HCT116 (cell line): ENCODE data around the gene CRELD2. TPM values are rescaled to one million over a fixed set of nuclear protein-coding genes. Genes with fewer than 3 reads are reported as not detected.

ENCODE experiments used
- ATAC-seq: fragments of 200-7000 bp; cut with Tn5 transposase; 2 replicates; pipeline ENCODE4 v1.9.1; 2020; ENCODE audit warnings: mild to moderate bottlenecking, moderate library complexity
- BruUV-seq: library from RNA; stranded (reverse); fragments of 400-500 nt; replicated peaks from 2 replicates; lab custom pipeline; 2021; lab: Mats Ljungman, UMichigan
- CTCF ChIA-PET: fragments of 300-600 bp; sonication (Branson Sonifier 250); formaldehyde crosslinking; loops from one replicate; lab custom pipeline; 2021; ENCODE audit warnings: antibody characterized with exemption; lab: Charles Lee
- POLR2A ChIA-PET: fragments of 300-600, 350-600 bp; sonication (Branson Sonifier 250); formaldehyde crosslinking; loops from one replicate; lab custom pipeline; 2021; ENCODE audit warnings: antibody characterized with exemption; lab: Charles Lee
- RAD21 ChIA-PET, 2 experiments: fragments of 300-600 bp; sonication (Branson Sonifier 250); formaldehyde crosslinking; loops; one replicate each; lab custom pipeline; 2023; ENCODE audit warnings: low total read pairs in 2 of 2; ENCODE audit not compliant: uncharacterized antibody in 2 of 2, unreplicated experiment in 2 of 2, low non-redundant PET in 1 of 2; lab: Charles Lee
- DNase-seq: peaks from one replicate; pipeline ENCODE4 v3.0.0-alpha.2; 2010; ENCODE audit warnings: low read depth, low spot score
- H2AFZ ChIP-seq: fragments of 200-600 bp; shearing (Covaris generic), sonication (generic); 2 replicates; pipeline ENCODE4 v1.6.1; 2017; ENCODE audit warnings: low read depth, mixed run types, mixed read lengths, antibody characterized with exemption, low read length; ENCODE audit not compliant: poor library complexity, severe bottlenecking
- H3K27ac ChIP-seq: 2 replicates; pipeline ENCODE4 v1.5.1; 2012; ENCODE audit warnings: low read depth, low read length
- H3K27me3 ChIP-seq: fragments of 200-600 bp; sonication (generic); 2 replicates; pipeline ENCODE4 v1.6.1; 2016; ENCODE audit warnings: mixed run types, low read length, mixed read lengths; ENCODE audit not compliant: insufficient read depth
- H3K36me3 ChIP-seq, 2 experiments: fragments of 200-500 bp in 1 of 2; fragments of 200-600 bp in 1 of 2; sonication (Bioruptor generic) in 1 of 2; sonication (generic) in 1 of 2; 2 replicates each; pipeline versions ENCODE4 v1.5.1 to v1.6.1; 2014 to 2016; ENCODE audit warnings: low read length in 2 of 2, inconsistent platforms in 1 of 2, mixed read lengths in 1 of 2, mixed run types in 1 of 2; ENCODE audit not compliant: insufficient read depth in 2 of 2, control insufficient read depth in 1 of 2
- H3K4me1 ChIP-seq, 2 experiments: fragments of 200-600 bp in 1 of 2; sonication (generic) in 1 of 2; 2 replicates each; pipeline versions ENCODE4 v1.5.1 to v1.6.1; 2012 to 2017; ENCODE audit warnings: low read length in 2 of 2, inconsistent platforms in 1 of 2, mild to moderate bottlenecking in 1 of 2, mixed read lengths in 1 of 2, mixed run types in 1 of 2, moderate library complexity in 1 of 2; ENCODE audit not compliant: insufficient read depth in 2 of 2, control insufficient read depth in 1 of 2
- H3K4me2 ChIP-seq: fragments of 200-600 bp; sonication (generic); 2 replicates; pipeline ENCODE4 v1.6.1; 2017; ENCODE audit warnings: mixed run types, low read length, mixed read lengths
- H3K4me3 ChIP-seq, 2 experiments: fragments of 200-600 bp in 1 of 2; sonication (generic) in 1 of 2; replicated peaks in 1 of 2; 2 replicates each; pipeline ENCODE4 v1.5.1; 2011 to 2016; ENCODE audit warnings: low read length in 2 of 2, control low read depth in 1 of 2, low read depth in 1 of 2, mild to moderate bottlenecking in 1 of 2, mixed read lengths in 1 of 2, mixed run types in 1 of 2
- H3K79me2 ChIP-seq: fragments of 200-600 bp; sonication (generic); 2 replicates; pipeline ENCODE4 v1.6.1; 2017; ENCODE audit warnings: mild to moderate bottlenecking, mixed run types, low read length, moderate library complexity, mixed read lengths; ENCODE audit not compliant: insufficient read depth
- H3K9ac ChIP-seq: fragments of 200-600 bp; sonication (generic); 2 replicates; pipeline ENCODE4 v1.6.1; 2016; ENCODE audit warnings: low read length, mixed read lengths
- H3K9me2 ChIP-seq: fragments of 200-600 bp; sonication (generic), shearing (Covaris generic); 2 replicates; pipeline ENCODE4 v1.6.1; 2017; ENCODE audit warnings: mixed run types, mild to moderate bottlenecking, moderate library complexity; ENCODE audit not compliant: insufficient read depth
- H3K9me3 ChIP-seq, 2 experiments: fragments of 200-500 bp in 1 of 2; fragments of 200-600 bp in 1 of 2; sonication (Bioruptor generic) in 1 of 2; sonication (generic) in 1 of 2; 2 replicates each; pipeline ENCODE4 v1.6.1; 2014 to 2017; ENCODE audit warnings: low read length in 2 of 2, mixed read lengths in 2 of 2, inconsistent platforms in 1 of 2, low read depth in 1 of 2, mild to moderate bottlenecking in 1 of 2, mixed run types in 1 of 2, moderate library complexity in 1 of 2; ENCODE audit not compliant: control insufficient read depth in 1 of 2, insufficient read depth in 1 of 2
- H4K20me1 ChIP-seq: fragments of 200-600 bp; sonication (generic), shearing (Covaris generic); 2 replicates; pipeline ENCODE4 v1.6.1; 2017; ENCODE audit warnings: mixed run types, mild to moderate bottlenecking, moderate library complexity; ENCODE audit not compliant: insufficient read depth
- ATF3 ChIP-seq: IDR thresholded peaks from 2 replicates; pipeline ENCODE4 v1.6.1; 2012
- CBX3 ChIP-seq: IDR thresholded peaks from 2 replicates; pipeline ENCODE4 v1.6.1; 2012; ENCODE audit warnings: low read depth
- ELF1 ChIP-seq: IDR thresholded peaks from 2 replicates; pipeline ENCODE4 v1.6.1; 2012; ENCODE audit warnings: low read depth, borderline replicate concordance
- EZH2phosphoT487 ChIP-seq: fragments of 200-600 bp; IDR thresholded peaks from 2 replicates; pipeline ENCODE4 v1.6.1; 2018; ENCODE audit warnings: antibody characterized with exemption, borderline replicate concordance
- FOSL1 ChIP-seq: IDR thresholded peaks from 2 replicates; pipeline ENCODE4 v1.6.1; 2012; ENCODE audit warnings: low read depth
- JUND ChIP-seq: IDR thresholded peaks from 2 replicates; pipeline ENCODE4 v1.6.1; 2012
- MAX ChIP-seq: IDR thresholded peaks from 2 replicates; pipeline ENCODE4 v1.6.1; 2012
- POLR2A ChIP-seq: IDR thresholded peaks from 2 replicates; pipeline ENCODE4 v1.7.0; 2011; ENCODE audit warnings: borderline replicate concordance; ENCODE audit not compliant: insufficient read depth, insufficient read length; ENCODE audit errors: extremely low read depth
- POLR2AphosphoS5 ChIP-seq: IDR thresholded peaks from 2 replicates; pipeline ENCODE4 v1.6.1; 2011; ENCODE audit warnings: mild to moderate bottlenecking, low read depth, low read length, moderate library complexity
- RAD21 ChIP-seq: IDR thresholded peaks from 2 replicates; pipeline ENCODE4 v1.6.1; 2012; ENCODE audit warnings: low read depth, mild to moderate bottlenecking
- SIN3A ChIP-seq: IDR thresholded peaks from 2 replicates; pipeline ENCODE4 v1.6.1; 2012; ENCODE audit warnings: low read depth
- SP1 ChIP-seq: IDR thresholded peaks from 2 replicates; pipeline ENCODE4 v1.6.1; 2012; ENCODE audit warnings: low read depth
- SRF ChIP-seq: IDR thresholded peaks from 2 replicates; pipeline ENCODE4 v1.6.1; 2012; ENCODE audit warnings: low read depth
- YY1 ChIP-seq: IDR thresholded peaks from 2 replicates; pipeline ENCODE4 v1.6.1; 2011; ENCODE audit warnings: low read length, low read depth, moderate library complexity, mild to moderate bottlenecking; ENCODE audit not compliant: insufficient replicate concordance; ENCODE audit errors: extremely low read depth
- ZFX ChIP-seq: fragments of 450-650 bp; IDR thresholded peaks from 2 replicates; pipeline ENCODE4 v1.6.1; 2017
- ZNF274 ChIP-seq: fragments of 200-500 bp; sonication (Bioruptor generic); IDR thresholded peaks from 2 replicates; pipeline ENCODE4 v1.6.1; 2014; ENCODE audit warnings: mild to moderate bottlenecking, low read depth, low read length, inconsistent platforms
- intact Hi-C: fragments of 100-400 bp; cut with micrococcal nuclease; formaldehyde crosslinking; loops from 2 replicates; pipeline ENCODE4 v1.10.0; 2022
- total RNA-seq: library from RNA; stranded (reverse); gene quantifications from one replicate; pipeline ENCODE4 v1.2.1, GENCODE V29; 2021; ENCODE audit not compliant: unreplicated experiment
- TF ChIP-seq, protein P1 (sequence below): IDR thresholded peaks from 2 replicates; pipeline ENCODE4 v1.6.1; 2011; ENCODE audit warnings: mild to moderate bottlenecking, low read length, moderate library complexity; ENCODE audit not compliant: insufficient replicate concordance; ENCODE audit errors: extremely low read depth

The CRELD2 gene
- total RNA-seq, 1 experiment from 2014 or later: 45.8 TPM

DNA sequence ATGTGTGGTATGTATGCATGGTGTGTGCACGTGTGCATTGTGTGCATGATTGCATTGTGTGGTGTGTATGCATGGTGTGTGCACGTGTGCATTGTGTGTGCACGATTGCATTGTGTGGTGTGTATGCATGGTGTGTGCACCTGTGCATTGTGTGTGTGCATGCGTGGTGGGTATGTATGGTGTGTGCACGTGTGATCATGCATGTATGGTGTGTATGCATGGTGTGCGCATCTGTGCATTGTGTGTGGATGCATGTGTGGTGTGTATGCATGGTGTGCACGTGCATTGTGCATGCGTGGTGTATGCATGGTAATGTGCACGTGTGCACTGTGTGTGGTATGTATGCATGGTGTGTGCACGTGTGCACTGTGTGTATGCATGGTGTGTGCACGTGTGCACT, 17.0 kb upstream of the CRELD2 start:
- Histone ChIP-seq H3K4me1 (no peaks in the 10 kb centered on the region), H3K27me3 (no peaks in the 10 kb centered on the region), H3K9me3 (no peaks in the 10 kb centered on the region), H3K27ac (no peak overlapping the region), H2AFZ (no peak overlapping the region), H3K9ac (no peak overlapping the region), H4K20me1 (no peaks in the 10 kb centered on the region), H3K4me2 (no peak overlapping the region), H3K4me3 (no peak overlapping the region), H3K79me2 (no peaks in the 10 kb centered on the region), H3K36me3 (peaks cover 3 to 14% of the 10 kb centered on the region in 2 experiments; a peak in 3 of 4 replicates), H3K9me2 (no peaks in the 10 kb centered on the region)
- POLR2A ChIA-PET: no interaction called here
- DNase-seq (no peak), ATAC-seq (no peak)
- RAD21 ChIA-PET: no interaction called here
- intact Hi-C loops: no loop called here
- CTCF ChIA-PET: no interaction called here
- TF ChIP-seq RAD21 (no peak), FOSL1 (no peak), ELF1 (no peak), MAX (no peak), CBX3 (no peak)
- TF ChIP-seq, protein P1, sequence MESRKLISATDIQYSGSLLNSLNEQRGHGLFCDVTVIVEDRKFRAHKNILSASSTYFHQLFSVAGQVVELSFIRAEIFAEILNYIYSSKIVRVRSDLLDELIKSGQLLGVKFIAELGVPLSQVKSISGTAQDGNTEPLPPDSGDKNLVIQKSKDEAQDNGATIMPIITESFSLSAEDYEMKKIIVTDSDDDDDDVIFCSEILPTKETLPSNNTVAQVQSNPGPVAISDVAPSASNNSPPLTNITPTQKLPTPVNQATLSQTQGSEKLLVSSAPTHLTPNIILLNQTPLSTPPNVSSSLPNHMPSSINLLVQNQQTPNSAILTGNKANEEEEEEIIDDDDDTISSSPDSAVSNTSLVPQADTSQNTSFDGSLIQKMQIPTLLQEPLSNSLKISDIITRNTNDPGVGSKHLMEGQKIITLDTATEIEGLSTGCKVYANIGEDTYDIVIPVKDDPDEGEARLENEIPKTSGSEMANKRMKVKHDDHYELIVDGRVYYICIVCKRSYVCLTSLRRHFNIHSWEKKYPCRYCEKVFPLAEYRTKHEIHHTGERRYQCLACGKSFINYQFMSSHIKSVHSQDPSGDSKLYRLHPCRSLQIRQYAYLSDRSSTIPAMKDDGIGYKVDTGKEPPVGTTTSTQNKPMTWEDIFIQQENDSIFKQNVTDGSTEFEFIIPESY: no peak
- no TSS peak for BruUV-seq

GRCh38 chr22:49903322-49904039, 15.0 kb upstream of the CRELD2 start:
- Histone ChIP-seq H3K9me2 (no peaks in the 10 kb centered on the region), H3K36me3 (peaks cover 3 to 14% of the 10 kb centered on the region in 2 experiments; a peak in 3 of 4 replicates), H3K9ac (no peak overlapping the region), H3K4me1 (no peaks in the 10 kb centered on the region), H3K4me3 (no peak overlapping the region), H3K79me2 (no peaks in the 10 kb centered on the region), H3K9me3 (no peaks in the 10 kb centered on the region), H2AFZ (no peak overlapping the region), H3K27ac (no peak overlapping the region), H3K27me3 (no peaks in the 10 kb centered on the region), H4K20me1 (no peaks in the 10 kb centered on the region), H3K4me2 (no peak overlapping the region)
- no peak for ATAC-seq
- BruUV-seq: no TSS peak
- ChIA-PET POLR2A (no interaction called here), RAD21 (no interaction called here), CTCF (no interaction called here)
- no peak for DNase-seq
- intact Hi-C loops: no loop called here
- no peak for TF ChIP-seq SRF
- TF ChIP-seq POLR2A: no peak
- TF ChIP-seq EZH2phosphoT487: no peak
- no peak for TF ChIP-seq ATF3
- no peak for TF ChIP-seq JUND
- TF ChIP-seq ZNF274: no peak
- no peak for TF ChIP-seq SP1
- TF ChIP-seq YY1: no peak
- TF ChIP-seq ZFX: no peak
- TF ChIP-seq RAD21: no peak
- TF ChIP-seq, protein P1: no peak
- no peak for TF ChIP-seq POLR2AphosphoS5
- no peak for TF ChIP-seq SIN3A
- no peak for TF ChIP-seq ELF1
